Type B pancreatic cell (in vitro differentiated cells): Measurements from ENCODE around the gene CCRL2. TPM values are rescaled to one million over a fixed set of nuclear protein-coding genes. Genes with fewer than 3 reads are reported as not detected.

ENCODE experiments used
- DNase-seq: peaks from one replicate; pipeline ENCODE4 v3.0.0; 2021; ENCODE audit warnings: mixed read lengths; ENCODE audit not compliant: unreplicated experiment; ENCODE audit errors: extremely low spot score
- H3K27ac Mint-ChIP-seq: 2 replicates; pipeline ENCODE4 v1.8.0; 2021; ENCODE audit warnings: mild to moderate bottlenecking, mixed read lengths
- H3K27me3 Mint-ChIP-seq: 2 replicates; pipeline ENCODE4 v1.8.0; 2021; ENCODE audit warnings: mixed read lengths
- H3K36me3 Mint-ChIP-seq: 2 replicates; pipeline ENCODE4 v1.8.0; 2021; ENCODE audit warnings: mixed read lengths
- H3K4me1 Mint-ChIP-seq: one replicate; pipeline ENCODE4 v1.8.0; 2021; ENCODE audit warnings: mixed read lengths; ENCODE audit not compliant: unreplicated experiment
- H3K4me3 Mint-ChIP-seq: 2 replicates; pipeline ENCODE4 v1.8.0; 2021; ENCODE audit warnings: mild to moderate bottlenecking, mixed read lengths
- H3K9me3 Mint-ChIP-seq: 2 replicates; pipeline ENCODE4 v1.8.0; 2021; ENCODE audit warnings: mixed read lengths
- CTCF ChIP-seq: fragments of 200-600 bp; sonication (generic); conservative IDR thresholded peaks from 2 replicates; pipeline ENCODE4 v1.5.0; 2021; ENCODE audit warnings: antibody characterized with exemption, mild to moderate bottlenecking
- total RNA-seq: library from RNA; stranded (reverse); gene quantifications from 2 replicates; pipeline ENCODE4 v1.2.1, GENCODE V29; 2021; ENCODE audit warnings: low replicate concordance

Gene CCRL2
- total RNA-seq, 1 donor from 2014 or later: 0.34 TPM

- H3K4me1 Mint-ChIP-seq: peaks cover 6% of the 10 kb centered on the region
- H3K36me3 Mint-ChIP-seq: no peaks in the 10 kb centered on the region
- H3K4me3 Mint-ChIP-seq: no peak overlapping the region
- no peaks in the 10 kb centered on the region for H3K9me3 Mint-ChIP-seq
- peaks cover 4% of the 10 kb centered on the region for H3K27me3 Mint-ChIP-seq
- no peak overlapping the region for H3K27ac Mint-ChIP-seq
- TF ChIP-seq CTCF: no peak
- no peak for DNase-seq
These were observed 2.9 kb downstream of the CCRL2 start for GRCh38 chr3:46409739-46410489.

- no peak overlapping the region for H3K27ac Mint-ChIP-seq
- H3K9me3 Mint-ChIP-seq: no peaks in the 10 kb centered on the region
- H3K27me3 Mint-ChIP-seq: peaks cover 4% of the 10 kb centered on the region
- no peak for DNase-seq
- no peak for TF ChIP-seq CTCF
- no peaks in the 10 kb centered on the region for H3K36me3 Mint-ChIP-seq
- peaks cover 3% of the 10 kb centered on the region for H3K4me1 Mint-ChIP-seq
- no peak overlapping the region for H3K4me3 Mint-ChIP-seq
These were observed 3.6 kb downstream of the CCRL2 start for GRCh38 chr3:46410669-46411068.

- peaks cover 4% of the 10 kb centered on the region for H3K27me3 Mint-ChIP-seq
- no peaks in the 10 kb centered on the region for H3K36me3 Mint-ChIP-seq
- no peak overlapping the region for H3K27ac Mint-ChIP-seq
- H3K9me3 Mint-ChIP-seq: no peaks in the 10 kb centered on the region
- peak; percentile 43 for TF ChIP-seq CTCF
- peaks cover 7% of the 10 kb centered on the region for H3K4me1 Mint-ChIP-seq
- no peak for DNase-seq
- no peak overlapping the region for H3K4me3 Mint-ChIP-seq
These were observed 4.2 kb downstream of the CCRL2 start for GRCh38 chr3:46411271-46411670.

- Mint-ChIP-seq H3K4me3 (no peak overlapping the region), H3K36me3 (no peaks in the 10 kb centered on the region), H3K27me3 (no peaks in the 10 kb centered on the region), H3K27ac (no peak overlapping the region), H3K4me1 (peaks cover 9% of the 10 kb centered on the region), H3K9me3 (no peaks in the 10 kb centered on the region)
- no peak for TF ChIP-seq CTCF
- DNase-seq: no peak
These were observed 5.8 kb downstream of the CCRL2 start for GRCh38 chr3:46412786-46413298.

- DNase-seq: no peak
- TF ChIP-seq CTCF: no peak
- Mint-ChIP-seq H3K36me3 (no peaks in the 10 kb centered on the region), H3K4me1 (peaks cover 9% of the 10 kb centered on the region), H3K27ac (no peak overlapping the region), H3K27me3 (no peaks in the 10 kb centered on the region), H3K9me3 (no peaks in the 10 kb centered on the region), H3K4me3 (no peak overlapping the region)
These were observed 6.9 kb downstream of the CCRL2 start for GRCh38 chr3:46413951-46414350.
